DMS153 (cell line): ENCODE results near the gene PUS10.
"Not testable (repeated sequence)": the region's sequence is repeated elsewhere in the genome, so short reads cannot be mapped to it uniquely, and the experiment has no call there.

Experiments
- DNase-seq: peaks from one replicate; lab custom pipeline; 2025; lab: John Stamatoyannopoulos, UW

PUS10 gene

DNA sequence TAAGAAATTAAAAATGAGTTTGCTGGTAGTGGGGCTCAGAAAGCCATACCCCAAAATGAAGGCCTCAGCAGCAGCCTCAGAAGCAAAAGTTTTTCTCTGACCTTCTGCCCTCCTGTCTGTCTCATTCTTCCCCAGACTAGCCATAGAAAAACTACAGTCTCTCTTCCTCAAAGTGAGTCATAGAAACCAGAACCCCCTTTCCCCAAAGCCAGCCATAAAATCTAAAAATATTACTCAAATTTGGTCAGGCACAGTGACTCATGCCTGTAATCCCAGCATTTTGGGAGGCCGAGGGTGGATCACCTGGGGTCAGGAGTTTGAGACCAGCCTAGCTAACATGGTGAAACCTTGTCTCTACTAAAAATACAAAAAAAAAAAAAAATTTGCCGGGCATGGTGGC, 5.8 kb downstream of the PUS10 start:
- not testable (repeated sequence) for DNase-seq

DNA sequence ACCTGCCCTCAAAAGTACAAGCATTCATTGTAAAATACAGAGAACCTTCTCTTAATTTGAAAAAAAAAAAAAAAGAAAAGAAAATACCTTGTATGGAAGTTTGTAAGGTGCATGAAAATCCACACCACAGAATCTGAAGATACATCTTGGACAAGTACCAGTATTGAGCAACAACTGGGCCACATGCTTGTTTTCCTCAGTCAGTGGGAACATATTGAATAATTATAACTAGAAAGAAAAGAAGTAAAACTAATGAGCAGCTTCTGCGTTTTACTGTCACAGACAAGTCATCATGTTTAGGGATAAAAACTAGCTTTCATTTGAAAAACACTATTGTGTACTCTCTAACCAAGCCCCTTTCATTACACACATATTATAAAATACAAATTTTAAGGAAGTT, 6.4 kb downstream of the PUS10 start:
- no peak for DNase-seq

DNA sequence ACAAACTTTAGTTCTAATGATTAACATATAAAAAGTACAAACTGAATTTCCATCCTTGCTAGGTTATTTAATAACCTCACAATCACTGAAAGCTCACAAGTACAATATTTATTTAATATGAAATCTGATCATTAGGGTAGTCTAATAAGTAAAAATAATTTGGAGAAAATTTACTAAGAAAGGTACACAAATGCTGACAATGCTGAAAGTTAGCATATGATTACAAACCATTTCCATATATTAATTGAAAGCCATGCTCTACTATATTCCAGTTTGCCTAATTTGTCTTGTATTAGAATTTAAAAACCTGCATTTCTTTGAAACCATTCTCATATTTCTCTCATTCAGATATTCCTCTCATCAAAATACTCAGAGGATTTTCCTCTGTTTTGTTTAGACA, 8.7 kb downstream of the PUS10 start:
- no peak for DNase-seq

DNA sequence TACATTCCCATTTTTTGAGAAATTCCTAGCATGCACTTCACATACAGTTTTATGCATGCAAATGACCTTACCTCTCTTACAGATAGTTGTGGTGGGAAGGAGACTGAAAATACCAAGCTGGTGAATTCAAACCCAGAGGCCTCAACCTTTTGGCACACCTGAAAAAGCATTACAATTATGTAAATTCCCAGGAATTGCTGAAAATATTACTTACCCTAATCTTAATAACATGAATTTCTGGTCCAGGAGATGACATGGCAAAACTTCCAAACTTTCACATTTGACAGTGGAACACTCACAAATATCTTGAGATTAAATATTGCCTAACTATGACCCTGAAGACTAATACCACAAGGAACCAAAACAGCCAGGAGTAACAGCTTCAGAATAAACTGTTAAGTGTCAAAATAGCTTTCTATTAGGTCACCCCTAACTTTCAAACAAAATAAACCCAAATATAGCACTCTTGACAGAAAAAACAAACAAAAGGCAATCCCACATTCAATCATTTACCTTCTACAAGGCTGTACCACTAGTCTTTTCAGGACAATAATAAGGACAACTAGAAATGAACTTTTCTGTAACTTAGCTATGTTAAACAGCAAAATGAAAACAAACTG, 11.5 kb downstream of the PUS10 start:
- no peak for DNase-seq

DNA sequence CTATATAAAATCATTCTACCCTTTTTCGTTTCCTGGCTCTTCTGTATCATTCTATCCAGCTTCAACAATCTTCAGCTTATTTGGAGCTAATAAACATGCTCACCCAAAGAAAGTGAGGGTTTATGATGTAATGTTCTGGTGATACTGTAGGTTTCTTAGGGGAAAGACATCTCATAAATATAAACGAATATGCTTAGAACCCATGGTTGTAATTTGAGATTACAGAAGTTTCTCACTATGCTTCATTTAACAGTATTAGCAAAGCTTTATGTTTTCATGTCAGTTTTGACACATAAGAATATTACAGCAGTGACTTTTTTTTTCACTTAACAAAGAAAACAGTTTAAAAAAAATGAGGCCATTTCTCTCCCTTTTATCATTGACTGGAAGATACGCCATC, 12.3 kb downstream of the PUS10 start:
- DNase-seq = no peak

DNA sequence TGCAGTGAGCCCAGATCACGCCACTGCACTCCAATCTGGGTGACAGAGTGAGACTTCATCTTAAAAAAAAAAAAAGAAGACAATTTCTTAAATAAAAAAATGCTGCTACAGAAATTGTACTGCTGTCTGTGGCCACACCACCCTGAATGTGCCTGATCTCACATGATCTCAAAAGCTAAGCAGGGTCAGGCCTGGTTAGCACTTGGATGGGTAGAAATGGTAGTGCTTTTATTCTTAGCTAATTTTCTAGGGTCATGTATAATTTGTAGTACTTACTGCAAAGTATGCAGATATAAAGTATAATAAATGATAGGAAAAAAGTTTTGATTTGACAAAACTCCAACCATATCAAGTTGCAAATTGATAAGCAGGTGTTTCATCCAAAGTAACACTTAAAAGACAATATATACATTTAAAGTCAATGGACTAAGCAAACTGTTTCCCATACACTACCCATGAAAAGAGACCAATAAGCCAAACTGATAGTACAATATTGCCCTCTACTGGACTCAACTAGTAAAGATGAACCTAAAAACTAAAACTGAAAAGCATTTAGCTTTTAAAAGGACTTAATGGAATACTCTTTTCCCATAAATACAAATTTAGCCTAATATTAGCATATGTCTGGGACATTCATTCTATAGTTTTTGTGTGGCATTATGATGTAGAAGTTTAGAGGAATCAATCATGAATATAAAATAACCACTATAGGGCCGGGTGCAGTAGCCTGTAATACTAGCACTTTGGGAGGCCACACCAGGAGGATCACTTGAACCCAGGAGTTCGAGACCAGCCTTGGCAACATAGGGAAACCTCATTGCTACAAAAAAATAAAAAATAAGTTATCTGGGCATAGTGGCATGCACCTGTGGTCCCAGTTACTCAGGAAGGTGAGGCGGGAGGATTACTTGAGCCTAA, 19.2 kb downstream of the PUS10 start:
- DNase-seq = peak; percentile 20

DNA sequence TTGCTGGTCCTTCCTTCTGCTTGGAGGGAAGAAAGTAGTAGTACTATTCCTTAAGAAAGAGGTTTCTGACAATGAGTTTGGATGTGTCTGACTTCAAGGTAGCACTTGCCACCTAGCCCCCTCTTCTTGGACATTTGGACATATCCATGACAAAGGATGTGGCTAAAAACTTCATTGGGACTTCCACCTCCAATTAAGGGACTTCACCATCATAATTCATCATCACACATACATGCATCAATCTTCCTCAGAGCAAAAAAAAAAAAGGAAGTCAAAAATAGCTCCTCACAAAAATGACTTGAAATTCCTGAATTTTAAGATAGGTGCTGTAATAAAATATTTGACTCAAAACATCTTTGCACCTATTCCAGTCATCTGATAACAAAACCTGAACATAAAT, 23.9 kb downstream of the PUS10 start:
- no peak for DNase-seq

DNA sequence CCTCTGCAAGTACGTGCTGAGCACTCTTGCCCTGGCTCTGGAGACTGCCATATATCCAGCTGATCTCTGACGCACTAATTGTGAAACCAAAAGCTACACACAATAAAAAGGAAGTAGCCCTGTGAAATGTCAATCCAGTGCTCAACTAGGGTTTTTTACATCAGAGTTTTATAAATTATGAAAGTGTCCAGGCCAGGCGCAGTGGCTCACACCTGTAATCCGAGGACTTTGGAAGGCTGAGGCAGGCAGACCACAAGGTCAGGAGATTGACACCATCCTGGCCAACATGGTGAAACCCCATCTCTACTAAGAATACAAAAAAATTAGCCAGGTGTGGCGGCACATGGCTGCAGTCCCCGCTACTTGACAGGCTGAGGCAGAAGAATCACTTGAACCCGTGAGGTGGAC, 25.1 kb downstream of the PUS10 start:
- DNase-seq = no peak

DNA sequence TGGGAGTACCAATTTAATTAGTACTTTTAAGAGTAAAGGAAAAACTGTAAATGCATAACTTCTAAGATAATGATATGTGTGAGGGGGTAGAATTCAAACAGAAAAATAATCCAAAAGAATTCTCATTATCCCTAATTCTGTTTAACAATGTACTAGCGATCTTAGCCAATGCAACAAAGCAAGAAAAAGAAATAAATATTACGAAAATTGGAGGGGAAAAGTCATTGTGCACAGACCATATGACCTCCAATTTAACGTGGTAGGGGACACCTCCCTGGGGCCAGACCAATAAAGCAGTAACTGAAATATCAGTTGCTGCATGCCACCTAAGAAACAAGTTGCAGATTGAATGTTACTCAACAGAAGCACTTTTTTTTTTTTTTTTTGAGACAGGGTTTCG, 26.4 kb downstream of the PUS10 start:
- no peak for DNase-seq

DNA sequence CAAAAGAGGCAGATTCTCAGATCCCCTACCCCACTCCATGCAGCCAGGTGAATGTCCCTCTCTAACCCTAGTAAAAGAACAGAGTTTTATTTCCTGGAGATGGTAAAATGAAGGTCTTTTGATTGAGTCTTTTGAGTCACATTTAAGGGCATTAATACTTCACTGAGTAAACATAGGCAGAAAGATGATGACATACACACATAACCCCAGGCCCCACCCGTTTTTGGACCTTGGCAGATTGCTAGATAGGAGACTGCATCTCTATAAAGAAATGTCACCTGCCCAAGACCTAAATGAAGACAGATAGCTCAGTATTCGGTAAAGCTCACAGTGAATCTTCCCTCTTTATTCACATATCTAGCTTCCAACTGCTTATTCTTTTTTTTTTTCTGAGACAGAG, 28.8 kb downstream of the PUS10 start:
- no peak for DNase-seq

DNA sequence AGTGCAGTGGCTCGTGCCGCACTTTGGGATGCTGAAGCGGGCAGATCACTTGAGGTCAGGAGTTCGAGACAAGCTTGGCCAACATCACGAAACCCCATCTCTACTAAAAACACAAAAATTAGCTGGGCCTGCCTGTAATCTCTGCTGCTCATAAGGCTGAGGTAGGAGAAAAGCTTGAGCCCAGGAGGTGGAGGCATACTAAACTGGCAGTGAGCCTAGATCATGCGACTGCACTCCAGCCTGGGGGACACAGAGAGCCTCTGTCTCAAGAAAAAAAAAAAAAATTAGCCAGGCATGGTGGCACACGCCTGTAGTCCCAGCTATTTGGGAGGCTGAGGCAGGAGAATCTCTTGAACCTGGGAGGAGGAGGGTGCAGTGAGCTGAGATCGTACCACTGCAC, 30.4 kb downstream of the PUS10 start:
- not testable (repeated sequence) for DNase-seq

DNA sequence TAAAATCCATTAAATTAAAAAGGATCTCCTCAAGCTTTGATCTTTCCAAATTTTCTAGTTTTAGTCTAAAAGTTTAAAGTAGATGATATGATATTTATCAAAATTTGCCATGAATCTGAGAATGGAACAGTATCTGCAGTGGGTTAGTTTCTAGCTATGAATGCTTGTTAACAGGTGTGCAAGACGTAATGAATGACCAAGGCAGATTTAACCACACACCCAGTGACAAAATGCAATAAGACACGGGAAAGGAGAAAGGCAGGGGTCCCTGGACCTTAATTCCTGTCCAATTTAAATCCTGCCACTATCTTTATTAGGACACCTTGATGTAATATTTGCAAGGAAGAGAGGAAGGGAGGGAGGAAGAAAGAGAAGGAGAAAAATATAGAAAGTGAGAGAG, 31.0 kb downstream of the PUS10 start:
- DNase-seq = no peak

DNA sequence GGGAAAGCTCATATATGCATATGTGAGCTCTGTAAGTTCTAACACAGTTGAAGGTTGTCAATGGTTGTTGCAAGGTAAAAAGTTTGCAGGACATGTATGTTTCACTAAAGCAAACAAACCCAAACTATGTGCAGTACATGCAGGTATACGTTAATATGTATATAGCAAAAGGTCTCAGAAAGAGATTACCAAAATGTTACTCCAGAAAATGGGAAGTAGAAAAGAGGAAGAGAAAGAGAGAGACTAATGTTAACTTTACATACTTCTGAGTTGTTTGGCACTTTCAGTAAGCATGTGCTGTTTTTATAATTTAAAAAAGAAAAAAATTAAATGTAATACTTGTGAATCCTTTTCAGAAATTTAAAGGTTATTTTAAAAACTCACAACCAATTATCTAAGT, 33.3 kb downstream of the PUS10 start:
- DNase-seq = no peak

DNA sequence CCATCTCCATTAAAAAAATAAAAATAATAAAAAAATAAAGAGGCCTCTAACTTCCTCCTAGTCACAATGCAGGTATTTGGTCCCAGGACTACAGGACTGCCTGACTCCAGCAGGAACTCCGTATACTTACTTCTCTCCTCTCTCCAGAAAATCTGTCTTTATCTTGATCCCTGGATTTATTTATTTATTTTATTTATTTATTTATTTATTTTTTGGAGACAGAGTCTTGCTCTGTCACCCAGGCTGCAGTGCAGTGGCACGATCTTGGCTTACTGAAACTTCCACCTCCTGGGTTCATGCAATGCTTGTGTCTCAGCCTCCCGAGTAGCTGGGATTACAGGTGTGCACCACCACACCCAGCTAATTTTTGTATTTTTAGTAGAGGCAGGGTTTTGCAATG, 36.0 kb downstream of the PUS10 start:
- not testable (repeated sequence) for DNase-seq

DNA sequence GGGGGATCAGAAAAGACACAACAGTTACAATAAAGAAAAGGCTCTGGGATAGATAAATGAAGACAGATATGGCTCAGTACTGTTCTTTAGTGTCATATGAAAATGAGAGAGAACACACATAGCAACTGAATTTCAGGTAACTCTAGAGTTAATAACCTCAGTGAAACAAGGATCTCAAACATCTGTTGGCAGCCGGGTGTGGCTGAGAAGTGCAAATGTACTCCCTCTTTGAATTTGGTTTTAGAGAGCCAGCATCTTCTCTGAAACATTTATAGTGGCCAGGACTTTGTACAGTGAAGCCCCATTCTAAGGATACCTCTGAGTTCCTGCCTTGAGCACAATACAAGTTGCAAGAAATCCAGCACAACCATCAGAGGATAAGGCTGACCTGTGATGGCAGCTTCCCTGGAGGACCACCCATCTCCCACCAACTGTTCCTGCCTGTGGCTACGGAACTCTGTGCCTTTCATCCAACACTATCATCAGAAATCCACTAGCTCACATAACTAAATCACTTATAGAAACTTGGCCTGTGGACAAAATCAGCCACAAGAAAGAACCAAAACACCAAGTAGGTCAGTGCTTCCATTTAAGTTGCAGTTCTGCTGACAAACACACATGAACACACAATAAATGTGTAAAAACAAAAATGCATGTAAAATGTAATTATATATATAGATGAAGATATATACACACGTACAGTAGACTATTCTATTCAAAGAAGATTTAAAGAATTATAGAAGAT, 37.8 kb downstream of the PUS10 start:
- DNase-seq = no peak

DNA sequence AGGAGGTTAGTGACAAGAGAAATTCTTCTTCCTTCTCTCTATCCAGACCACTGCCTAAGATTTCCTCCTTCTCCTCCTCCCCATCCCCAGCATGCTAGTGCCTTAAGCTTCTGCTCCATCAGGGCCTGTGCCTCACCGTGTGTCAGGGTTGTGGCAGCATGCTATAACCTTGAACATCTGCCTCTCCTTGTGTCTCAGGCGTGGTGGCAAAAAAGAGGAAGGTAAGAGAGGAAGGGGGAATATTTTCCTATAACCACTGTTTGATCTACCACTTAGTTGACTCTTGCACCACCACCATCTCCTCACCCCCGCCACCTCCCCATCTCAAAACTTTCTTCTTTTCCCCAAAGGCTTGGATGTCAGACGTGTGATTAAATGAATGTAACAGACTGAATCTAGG, 38.8 kb downstream of the PUS10 start:
- DNase-seq = no peak

DNA sequence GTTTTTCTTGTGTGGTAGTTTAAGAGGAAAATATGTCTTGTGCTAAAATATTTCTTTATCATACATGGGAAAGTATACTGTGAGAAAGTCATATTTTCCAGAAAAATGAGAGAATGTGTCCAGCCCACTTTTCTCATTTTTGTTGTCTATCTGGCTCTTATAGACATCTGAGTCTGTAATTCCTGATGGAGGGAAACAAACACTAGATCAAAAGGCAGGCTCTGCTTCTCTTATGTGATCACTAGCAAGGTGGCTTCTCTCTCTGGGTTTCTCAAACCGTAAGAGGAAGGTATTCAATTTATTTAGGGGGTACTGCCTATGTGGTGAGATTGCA, 40.5 kb downstream of the PUS10 start:
- no peak for DNase-seq

DNA sequence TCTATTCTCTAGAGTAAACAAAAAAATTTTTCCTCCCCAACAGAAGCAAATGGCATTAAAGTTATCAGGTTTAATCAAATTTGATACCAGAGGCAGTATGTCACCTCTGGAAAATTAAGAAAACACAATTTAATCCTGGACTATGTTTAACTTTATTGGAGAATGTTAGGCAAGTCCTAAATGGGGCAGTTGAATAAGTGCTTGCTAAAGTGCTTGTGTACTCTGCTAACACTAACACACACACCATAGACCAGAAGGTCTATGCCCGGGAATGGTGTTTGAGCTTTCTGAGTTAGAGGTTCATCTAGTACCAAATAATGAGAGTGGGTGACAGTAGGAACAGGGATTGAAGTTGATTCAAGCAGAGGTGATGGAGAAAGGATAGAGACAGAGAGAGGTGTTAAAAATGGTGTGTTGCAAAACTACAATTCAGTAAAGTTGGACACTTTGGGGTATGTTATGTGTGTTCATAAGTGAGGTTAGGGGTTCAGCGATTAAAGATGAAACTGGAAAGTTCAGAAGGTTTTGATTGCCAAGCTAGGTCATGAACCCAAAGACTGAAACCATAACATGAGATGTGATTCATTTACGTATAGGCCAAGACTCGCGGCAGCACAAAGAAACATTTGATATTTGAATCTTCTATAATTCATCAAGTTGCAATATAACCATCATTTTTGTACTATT, 41.0 kb downstream of the PUS10 start:
- DNase-seq = no peak

DNA sequence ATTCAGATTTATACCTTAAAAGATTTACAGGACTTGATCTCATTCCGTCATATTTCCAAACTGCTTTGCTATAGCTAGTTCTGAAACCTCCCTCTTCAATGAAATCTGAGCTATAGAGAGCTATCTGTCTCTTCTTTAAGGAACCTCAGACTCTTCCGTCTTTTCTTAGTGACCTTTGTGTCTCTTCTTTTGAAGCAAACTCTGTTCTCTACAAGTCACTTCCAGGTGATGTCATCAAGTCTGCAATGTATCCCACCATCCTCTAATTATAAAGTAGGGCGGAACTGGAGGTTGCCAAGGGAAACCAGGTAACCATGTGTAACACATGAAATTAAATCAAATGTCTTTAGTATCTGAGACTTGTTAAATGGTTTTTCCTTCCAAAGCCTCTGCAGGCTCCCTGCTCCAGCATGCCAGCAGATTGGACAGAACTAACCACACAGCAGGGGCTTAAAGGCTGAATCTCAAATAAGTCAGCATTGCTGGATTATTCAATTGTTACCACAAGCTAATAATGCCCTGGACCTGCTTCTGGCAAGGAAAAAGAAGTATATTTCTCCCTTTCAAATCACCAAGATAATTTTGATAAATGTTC, 41.7 kb downstream of the PUS10 start:
- no peak for DNase-seq

DNA sequence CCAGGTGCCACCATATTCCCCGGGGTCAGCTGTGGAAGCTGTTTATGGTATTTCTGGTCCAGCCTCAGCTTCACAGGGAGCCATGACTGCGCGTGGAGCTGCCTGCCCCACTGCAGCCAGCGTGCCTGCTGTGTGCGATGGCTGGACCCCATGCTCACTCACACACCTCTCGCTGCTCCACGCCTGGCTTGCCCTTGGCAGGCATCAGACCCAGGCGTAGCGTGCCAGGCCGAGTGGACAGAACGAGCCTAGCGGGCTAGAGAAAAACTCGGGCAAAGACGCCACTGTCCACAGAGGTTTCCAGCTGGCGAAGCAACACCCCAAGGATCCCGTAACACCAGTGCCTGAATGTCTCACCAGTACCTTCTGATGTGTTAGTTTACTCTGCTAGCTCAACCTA, 43.4 kb downstream of the PUS10 start:
- DNase-seq = no peak

DNA sequence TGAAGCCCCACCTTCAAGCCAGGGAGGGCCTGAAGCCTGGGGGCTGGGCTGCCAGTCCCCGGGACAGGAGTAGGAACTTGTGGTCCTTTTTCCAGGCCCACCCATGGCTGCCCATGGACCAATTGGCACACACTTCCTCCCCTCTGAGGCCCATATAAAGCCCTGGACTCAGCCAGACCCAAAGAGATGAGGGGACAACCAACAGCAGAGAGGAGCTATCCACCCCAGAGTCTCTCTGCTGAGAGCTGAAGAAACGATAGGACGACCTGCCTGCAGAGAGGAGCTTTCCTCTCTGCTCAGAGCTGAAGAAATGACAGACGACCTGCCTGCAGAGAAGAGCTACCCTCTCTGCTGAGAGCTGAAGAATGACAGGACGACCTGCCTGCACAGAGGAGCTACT, 44.4 kb downstream of the PUS10 start:
- no peak for DNase-seq
